ENCODE data around the gene WDFY2. TPM values are rescaled to one million over a fixed set of nuclear protein-coding genes. Genes with fewer than 3 reads are reported as not detected.

The WDFY2 gene
- total and polyA plus RNA-seq, 2 of the 13 experiments (the other 11 are each of a cell fraction or from before 2014, with no cell fraction given) = 22.6 to 27.0 TPM

DNA sequence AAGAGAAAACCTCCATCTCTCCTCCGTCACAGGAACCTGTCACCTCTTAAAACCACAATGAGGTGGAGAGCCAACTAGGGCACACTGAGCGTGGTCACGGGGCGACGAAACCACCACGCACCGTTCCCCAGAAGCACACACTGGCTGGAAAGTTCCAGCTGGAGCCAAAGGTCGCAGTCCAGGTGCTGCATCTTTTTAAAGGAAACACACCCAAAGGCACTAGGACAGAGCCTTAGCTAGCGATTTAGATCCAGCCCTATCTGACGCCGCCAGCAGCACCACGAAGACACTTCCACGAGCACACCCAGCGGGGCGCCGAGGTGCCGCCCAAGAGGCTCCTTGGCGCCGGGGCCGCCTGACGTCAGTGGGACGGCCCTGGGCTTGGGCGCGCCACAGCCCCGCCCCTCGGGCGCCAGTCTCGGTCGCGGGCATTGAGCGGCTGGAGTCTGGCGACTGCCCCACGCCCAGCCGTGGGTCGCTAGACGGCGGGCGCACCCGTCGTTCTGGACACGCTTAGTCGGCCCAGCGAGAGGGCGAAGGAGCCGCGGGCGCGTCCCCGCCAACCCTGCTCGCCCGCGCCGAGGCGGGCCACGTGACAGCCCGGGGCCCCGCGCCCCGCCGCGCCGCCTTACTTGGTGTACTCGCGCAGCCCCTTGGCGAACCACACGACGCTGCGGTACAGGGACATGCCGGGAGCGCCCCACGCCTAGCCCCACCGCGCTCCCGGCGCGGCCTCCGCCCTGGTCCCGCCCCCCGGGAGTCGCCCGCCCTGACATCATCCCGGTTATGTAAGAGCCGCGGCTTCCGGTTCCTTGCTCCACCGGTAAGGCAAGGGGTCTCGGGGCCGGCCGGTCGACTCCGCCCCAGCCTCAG is 219.4 kb downstream of the WDFY2 start, which contains the start of gene DHRS12 (continued):
- TF ChIP-seq, protein P1, sequence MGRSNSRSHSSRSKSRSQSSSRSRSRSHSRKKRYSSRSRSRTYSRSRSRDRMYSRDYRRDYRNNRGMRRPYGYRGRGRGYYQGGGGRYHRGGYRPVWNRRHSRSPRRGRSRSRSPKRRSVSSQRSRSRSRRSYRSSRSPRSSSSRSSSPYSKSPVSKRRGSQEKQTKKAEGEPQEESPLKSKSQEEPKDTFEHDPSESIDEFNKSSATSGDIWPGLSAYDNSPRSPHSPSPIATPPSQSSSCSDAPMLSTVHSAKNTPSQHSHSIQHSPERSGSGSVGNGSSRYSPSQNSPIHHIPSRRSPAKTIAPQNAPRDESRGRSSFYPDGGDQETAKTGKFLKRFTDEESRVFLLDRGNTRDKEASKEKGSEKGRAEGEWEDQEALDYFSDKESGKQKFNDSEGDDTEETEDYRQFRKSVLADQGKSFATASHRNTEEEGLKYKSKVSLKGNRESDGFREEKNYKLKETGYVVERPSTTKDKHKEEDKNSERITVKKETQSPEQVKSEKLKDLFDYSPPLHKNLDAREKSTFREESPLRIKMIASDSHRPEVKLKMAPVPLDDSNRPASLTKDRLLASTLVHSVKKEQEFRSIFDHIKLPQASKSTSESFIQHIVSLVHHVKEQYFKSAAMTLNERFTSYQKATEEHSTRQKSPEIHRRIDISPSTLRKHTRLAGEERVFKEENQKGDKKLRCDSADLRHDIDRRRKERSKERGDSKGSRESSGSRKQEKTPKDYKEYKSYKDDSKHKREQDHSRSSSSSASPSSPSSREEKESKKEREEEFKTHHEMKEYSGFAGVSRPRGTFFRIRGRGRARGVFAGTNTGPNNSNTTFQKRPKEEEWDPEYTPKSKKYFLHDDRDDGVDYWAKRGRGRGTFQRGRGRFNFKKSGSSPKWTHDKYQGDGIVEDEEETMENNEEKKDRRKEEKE (IDR thresholded peaks at IDR 0.05) = no peak
- TF ChIP-seq EP300 (IDR thresholded peaks at IDR 0.05; ENCODE audit: low read depth in 2 of 2, low read length in 2 of 2) = peak in 1 of 2 experiments; percentile 20; a peak in 1 of 4 replicates
- TF ChIP-seq EP300 (CRISPR knock-in tag; IDR thresholded peaks at IDR 0.05; ENCODE audit: borderline replicate concordance) = 0 out of 2 replicates have a peak, but pooled peaks have one; percentile 21
- TF ChIP-seq, protein P2, sequence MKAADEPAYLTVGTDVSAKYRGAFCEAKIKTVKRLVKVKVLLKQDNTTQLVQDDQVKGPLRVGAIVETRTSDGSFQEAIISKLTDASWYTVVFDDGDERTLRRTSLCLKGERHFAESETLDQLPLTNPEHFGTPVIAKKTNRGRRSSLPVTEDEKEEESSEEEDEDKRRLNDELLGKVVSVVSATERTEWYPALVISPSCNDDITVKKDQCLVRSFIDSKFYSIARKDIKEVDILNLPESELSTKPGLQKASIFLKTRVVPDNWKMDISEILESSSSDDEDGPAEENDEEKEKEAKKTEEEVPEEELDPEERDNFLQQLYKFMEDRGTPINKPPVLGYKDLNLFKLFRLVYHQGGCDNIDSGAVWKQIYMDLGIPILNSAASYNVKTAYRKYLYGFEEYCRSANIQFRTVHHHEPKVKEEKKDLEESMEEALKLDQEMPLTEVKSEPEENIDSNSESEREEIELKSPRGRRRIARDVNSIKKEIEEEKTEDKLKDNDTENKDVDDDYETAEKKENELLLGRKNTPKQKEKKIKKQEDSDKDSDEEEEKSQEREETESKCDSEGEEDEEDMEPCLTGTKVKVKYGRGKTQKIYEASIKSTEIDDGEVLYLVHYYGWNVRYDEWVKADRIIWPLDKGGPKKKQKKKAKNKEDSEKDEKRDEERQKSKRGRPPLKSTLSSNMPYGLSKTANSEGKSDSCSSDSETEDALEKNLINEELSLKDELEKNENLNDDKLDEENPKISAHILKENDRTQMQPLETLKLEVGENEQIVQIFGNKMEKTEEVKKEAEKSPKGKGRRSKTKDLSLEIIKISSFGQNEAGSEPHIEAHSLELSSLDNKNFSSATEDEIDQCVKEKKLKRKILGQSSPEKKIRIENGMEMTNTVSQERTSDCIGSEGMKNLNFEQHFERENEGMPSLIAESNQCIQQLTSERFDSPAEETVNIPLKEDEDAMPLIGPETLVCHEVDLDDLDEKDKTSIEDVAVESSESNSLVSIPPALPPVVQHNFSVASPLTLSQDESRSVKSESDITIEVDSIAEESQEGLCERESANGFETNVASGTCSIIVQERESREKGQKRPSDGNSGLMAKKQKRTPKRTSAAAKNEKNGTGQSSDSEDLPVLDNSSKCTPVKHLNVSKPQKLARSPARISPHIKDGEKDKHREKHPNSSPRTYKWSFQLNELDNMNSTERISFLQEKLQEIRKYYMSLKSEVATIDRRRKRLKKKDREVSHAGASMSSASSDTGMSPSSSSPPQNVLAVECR (CRISPR knock-in tag; IDR thresholded peaks at IDR 0.05; ENCODE audit: borderline replicate concordance) = peak; percentile 78
- no peak for TF ChIP-seq REL (CRISPR knock-in tag; conservative IDR thresholded peaks at IDR 0.05)
- TF ChIP-seq, protein P3, sequence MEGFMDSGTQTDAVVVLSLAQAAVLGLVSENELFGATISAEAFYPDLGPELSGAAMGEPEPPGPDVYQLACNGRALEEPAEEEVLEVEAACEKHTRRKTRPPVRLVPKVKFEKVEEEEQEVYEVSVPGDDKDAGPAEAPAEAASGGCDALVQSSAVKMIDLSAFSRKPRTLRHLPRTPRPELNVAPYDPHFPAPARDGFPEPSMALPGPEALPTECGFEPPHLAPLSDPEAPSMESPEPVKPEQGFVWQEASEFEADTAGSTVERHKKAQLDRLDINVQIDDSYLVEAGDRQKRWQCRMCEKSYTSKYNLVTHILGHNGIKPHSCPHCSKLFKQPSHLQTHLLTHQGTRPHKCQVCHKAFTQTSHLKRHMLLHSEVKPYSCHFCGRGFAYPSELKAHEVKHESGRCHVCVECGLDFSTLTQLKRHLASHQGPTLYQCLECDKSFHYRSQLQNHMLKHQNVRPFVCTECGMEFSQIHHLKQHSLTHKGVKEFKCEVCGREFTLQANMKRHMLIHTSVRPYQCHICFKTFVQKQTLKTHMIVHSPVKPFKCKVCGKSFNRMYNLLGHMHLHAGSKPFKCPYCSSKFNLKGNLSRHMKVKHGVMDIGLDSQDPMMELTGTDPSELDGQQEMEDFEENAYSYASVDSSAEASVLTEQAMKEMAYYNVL (CRISPR knock-in tag; IDR thresholded peaks at IDR 0.05; ENCODE audit: borderline replicate concordance) = no peak; the same call in 1 of the 2 replicates
- TF ChIP-seq NR2F2 (IDR thresholded peaks at IDR 0.05; ENCODE audit: borderline replicate concordance, low read depth) = no peak
- no peak for TF ChIP-seq ZFP41 (CRISPR knock-in tag; IDR thresholded peaks at IDR 0.05; ENCODE audit: borderline replicate concordance)
- TF ChIP-seq, protein P4, sequence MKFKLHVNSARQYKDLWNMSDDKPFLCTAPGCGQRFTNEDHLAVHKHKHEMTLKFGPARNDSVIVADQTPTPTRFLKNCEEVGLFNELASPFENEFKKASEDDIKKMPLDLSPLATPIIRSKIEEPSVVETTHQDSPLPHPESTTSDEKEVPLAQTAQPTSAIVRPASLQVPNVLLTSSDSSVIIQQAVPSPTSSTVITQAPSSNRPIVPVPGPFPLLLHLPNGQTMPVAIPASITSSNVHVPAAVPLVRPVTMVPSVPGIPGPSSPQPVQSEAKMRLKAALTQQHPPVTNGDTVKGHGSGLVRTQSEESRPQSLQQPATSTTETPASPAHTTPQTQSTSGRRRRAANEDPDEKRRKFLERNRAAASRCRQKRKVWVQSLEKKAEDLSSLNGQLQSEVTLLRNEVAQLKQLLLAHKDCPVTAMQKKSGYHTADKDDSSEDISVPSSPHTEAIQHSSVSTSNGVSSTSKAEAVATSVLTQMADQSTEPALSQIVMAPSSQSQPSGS (CRISPR knock-in tag; IDR thresholded peaks at IDR 0.05) = peak; percentile 75
- TF ChIP-seq DR1 (CRISPR knock-in tag; IDR thresholded peaks at IDR 0.05) = no peak; the same call in 1 of the 2 replicates
- TF ChIP-seq ZNF354B (CRISPR knock-in tag; IDR thresholded peaks at IDR 0.05) = no peak
- TF ChIP-seq ZFP36L2 (CRISPR knock-in tag; IDR thresholded peaks at IDR 0.05) = no peak
- TF ChIP-seq ZNF777 (CRISPR knock-in tag; IDR thresholded peaks at IDR 0.05) = peak; percentile 90
- TF ChIP-seq NFYC (CRISPR knock-in tag; IDR thresholded peaks at IDR 0.05) = no peak
- no peak; the same call in none of the 2 replicates for TF ChIP-seq ERF (CRISPR knock-in tag; IDR thresholded peaks at IDR 0.05)
- TF ChIP-seq, protein P5, sequence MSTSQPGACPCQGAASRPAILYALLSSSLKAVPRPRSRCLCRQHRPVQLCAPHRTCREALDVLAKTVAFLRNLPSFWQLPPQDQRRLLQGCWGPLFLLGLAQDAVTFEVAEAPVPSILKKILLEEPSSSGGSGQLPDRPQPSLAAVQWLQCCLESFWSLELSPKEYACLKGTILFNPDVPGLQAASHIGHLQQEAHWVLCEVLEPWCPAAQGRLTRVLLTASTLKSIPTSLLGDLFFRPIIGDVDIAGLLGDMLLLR (CRISPR knock-in tag; IDR thresholded peaks at IDR 0.05) = peak; percentile 70
- TF ChIP-seq ZNF136 (CRISPR knock-in tag; IDR thresholded peaks at IDR 0.05; ENCODE audit: low read depth) = no peak

All from HepG2 (cell line).